COLO829 (cell line): Measurements from ENCODE around the gene ZC3H18.

Experiments
- DNase-seq: peaks from one replicate; pipeline ENCODE4 v3.0.0; 2012; ENCODE audit warnings: low spot score

Gene ZC3H18

DNA sequence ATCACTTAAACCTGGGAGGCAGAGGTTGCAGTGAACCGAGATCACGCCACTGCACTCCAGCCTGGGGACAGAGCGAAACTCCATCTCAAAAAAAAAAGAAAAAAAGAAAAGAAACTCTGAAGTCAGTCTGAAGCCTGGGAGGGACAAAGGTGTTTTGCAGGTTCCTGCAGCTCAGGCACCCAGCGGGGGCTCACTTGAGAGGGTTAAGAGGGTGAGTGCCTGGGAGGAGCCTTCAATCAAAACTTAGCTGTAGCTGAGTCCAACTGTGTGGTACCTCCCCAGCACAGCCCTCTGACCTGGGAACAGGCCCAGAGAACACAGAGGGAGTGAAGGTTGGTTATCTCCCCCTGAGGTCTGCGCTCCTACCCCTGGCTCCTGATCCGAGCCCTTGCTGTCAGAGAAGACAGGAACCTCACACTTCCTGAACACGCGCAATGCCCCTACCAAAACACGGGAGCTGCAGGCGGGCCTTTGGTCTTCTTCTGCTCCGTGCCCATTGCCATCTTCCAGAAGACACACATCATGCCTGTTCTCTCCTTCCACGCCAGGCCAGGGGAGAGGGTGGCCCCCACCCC is 20.4 kb upstream of the ZC3H18 start:
- DNase-seq, result no peak

DNA sequence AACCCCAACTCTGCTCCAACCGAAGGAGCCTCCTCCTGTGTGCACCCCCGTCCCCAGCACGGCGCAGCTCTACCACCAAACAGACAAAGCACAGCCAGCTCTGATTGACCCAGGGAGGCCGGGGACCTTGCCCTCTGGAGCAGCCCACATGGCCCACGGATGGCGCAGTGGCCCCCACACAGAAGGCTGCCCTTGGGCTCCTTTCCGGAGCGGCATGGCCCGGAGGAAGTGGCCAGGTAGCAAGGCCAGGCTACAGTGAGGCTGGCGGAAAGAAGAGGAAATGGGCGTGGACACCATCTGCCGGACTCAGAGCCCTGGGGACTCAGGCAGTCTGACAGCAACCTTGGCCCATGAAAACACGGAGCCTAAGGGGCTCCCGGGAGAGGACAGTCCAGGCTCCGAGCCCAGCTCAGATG is 19.9 kb upstream of the ZC3H18 start:
- DNase-seq, result no peak

- no peak for DNase-seq
Measured at GRCh38 chr16:88552166-88552565, 18.0 kb upstream of the ZC3H18 start.

- no peak for DNase-seq
Measured at GRCh38 chr16:88552815-88553214, 17.4 kb upstream of the ZC3H18 start.

GRCh38 chr16:88553739-88554138 is 16.5 kb upstream of the ZC3H18 start:
- DNase-seq, result no peak

DNA sequence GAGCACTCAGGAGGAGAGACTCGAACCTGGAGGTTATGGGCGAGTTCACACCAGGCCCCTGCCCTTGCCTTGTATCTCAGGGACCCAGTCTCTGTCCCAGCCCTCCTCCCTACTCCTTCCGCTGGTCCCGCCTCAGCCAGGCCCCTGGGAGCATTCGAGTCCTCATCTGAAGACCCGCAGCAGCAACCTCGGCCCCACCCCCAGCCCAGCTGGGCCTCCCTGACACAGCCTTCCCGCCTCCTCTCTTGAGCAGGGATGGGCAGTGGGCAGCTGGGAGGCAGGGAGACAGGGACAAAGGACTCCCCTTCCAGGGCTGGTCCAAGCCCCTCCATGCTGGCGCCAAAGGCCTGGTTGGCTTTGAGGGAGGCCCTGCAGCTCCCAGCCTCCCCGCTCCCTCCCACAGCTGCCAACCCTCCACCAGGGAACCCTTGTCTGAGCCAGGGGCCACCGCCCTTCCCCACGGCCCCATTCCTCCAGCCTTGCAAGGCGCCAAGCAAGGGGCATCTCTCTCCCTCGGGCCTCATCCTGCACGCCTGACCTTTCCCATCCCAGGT is 15.4 kb upstream of the ZC3H18 start:
- no peak for DNase-seq

DNA sequence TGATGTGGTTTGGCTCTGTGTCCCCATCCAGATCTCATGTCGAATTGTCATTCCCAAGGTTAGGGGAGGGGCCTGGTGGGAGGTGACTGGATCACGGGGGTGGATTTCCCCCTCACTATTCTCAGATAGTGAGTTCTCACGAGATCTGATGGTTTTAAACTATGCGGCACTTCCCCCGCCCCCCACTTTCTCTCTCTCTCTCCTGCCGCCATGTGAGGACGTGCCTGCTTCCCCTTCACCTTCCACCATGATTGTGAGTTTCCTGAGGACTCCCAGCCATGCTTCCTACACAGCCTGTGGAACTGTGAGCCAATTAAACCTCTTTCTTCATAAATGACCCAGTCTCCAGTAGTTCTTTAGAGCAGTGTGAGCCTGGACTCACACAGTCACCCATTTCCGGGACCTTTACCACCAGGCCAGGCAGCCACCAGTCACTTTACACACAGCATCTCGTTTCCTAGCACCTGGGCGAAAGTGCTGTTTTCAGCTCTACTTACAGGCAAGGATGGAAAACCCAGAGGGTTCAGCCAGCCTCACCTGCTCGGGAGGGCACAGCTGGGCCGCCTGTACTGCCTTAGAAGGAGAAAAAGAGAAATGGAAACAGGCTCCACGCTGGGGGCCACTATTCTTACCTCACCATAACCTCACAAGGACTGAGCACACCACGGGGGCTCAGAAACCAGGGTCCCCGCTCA is 13.8 kb upstream of the ZC3H18 start:
- no peak for DNase-seq

GRCh38 chr16:88558457-88559442 is 11.5 kb upstream of the ZC3H18 start:
- DNase-seq, result no peak

GRCh38 chr16:88560714-88561484 is 9.3 kb upstream of the ZC3H18 start:
- DNase-seq, result no peak

DNA sequence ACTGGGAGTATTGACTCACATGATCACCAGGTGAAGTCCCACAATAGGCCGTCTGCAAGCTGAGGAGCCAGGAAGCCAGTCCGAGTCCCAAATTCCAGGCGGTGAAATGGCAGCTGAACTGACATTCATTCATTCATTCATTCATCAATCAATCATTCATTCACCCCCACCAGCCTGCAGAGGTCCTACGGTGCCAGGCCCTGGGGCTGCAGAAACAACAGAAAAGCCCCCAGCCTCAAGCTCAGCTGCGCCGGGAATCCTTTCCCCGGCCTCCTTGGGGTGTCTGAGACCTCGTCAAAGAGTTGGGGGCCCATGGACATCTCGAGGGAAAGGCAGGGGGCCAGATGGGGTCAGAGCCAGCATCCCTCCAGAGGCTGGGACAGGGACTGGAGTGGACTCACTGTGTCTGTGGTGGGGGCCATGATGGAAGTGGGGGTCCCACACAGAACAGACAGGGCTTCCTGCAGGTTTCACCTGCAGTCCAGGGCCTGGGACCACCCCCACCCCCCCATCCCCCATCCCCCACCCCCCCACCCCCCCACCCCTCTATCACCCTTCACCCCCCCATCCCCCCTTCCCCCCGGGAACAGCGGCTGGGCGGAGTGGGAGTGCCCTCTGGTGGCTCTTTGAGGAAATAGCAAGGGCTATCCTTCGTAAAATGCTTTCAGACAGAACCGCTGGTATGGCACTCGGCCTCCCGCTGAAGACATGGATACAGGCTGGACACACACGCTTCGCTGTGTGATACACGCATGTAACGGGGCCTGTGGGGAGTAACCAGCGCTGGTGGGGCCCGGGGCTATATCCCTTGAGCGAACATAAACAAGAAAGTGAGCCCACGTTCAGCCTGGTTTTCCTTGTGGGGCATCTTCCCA is 8.5 kb upstream of the ZC3H18 start:
- DNase-seq, result peak; percentile 35

DNA sequence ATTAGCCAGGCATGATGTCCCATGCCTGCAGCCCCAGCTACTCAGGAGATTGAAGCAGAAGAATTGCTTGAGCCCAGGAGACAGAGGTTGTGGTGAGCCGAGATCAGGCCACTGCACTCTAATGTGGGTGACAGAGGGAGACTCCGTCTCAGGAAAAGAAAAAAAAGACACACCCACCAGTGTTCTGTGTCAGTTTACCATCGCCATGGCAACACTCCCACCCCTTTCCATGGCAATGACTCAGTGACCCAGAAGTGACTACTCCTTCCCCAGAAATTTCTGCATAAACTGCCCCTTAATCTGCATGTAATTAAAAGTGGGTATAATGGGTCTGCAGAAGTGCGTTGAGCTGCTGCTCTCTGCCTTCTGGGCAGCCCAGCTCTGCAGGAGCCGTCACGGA is 4.0 kb upstream of the ZC3H18 start:
- DNase-seq, result no peak

DNA sequence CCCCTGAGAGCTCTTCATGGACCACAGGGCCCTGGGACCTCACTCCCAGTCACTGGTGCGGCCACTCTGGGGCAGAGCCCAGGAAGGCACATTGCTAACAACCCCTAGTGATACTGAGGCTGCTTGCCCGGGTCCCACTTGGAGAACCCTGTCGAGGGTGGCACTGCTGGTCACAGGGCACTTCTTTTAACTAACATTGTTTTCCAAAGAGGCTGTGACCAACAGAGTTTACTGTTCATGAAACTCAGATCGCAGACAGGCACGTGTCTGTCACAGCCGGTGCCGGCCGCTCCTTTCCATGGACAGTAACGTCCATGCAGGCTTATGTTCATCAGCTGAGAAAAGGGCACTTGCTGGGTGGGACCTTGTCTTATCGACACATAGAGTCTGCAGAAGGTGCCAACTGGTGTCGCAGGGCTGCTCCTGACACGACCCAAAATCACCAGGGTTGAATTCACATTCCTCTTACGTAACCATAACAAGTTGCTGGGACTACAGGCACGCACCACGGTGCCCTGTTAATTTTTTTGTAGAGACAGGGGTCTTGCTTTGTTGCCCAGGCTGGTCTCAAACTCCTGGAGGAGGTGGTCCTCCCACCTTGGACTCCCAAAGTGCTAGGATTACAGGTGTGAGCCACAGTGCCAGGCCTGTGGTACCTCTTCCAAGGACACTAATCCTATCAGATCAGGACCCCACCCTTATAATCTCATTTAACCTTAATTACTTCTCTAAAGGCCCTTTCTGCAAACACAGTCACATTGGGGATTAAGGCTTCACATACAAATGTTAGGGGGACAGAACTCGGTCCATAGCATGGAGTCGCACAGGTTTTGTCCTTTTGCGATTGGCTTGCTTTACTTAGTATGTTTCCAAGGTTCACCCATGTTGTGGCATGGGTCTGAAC is 1.2 kb upstream of the ZC3H18 start:
- DNase-seq, result no peak

- peak; percentile 2 for DNase-seq
Measured at GRCh38 chr16:88569614-88569984, 604 bp upstream of the ZC3H18 start.

DNA sequence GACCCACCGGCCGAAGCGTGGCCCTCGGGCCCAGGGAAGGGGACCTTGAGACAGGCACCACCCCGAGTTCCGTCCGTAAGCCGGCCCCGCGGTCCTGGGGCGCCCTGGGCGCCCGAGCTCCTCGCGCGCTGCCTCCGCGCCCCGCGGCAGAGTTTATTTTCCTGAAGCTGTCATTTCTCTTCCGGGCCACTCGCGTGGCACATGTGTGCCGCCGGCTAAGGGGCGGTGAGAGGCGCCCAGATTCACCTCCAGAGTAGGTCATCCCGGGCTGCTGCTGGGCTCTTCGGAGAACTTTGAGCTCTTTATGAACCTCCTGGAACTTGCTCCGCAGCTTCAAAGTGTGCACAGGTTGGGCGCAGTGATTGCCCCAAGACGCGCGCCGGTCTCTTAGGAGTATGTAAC is 489 bp downstream of the ZC3H18 start:
- DNase-seq, result no peak

- no peak for DNase-seq
Measured at GRCh38 chr16:88575251-88575650, 5.0 kb downstream of the ZC3H18 start.

DNA sequence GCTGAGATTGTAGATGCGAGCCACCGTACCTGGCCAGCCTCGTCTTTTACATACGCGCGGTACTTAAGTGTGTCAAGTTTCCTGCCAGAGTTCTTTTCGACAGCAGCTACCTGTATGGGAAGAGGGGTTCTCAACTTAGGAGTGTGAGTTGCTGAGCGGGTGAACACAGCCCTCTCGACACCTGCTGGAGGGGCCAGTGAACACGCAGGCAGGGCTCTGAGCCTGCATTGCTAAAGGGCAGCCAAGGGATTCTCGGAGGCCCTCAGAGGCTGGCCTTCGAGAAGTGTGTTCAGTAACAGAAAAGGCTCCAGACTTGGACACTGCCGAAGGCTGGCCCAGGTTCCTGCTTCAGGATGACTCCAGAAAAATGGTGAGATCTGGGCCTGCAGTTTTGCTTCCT is 6.1 kb downstream of the ZC3H18 start:
- DNase-seq, result no peak

GRCh38 chr16:88577166-88577565 is 7.0 kb downstream of the ZC3H18 start:
- DNase-seq, result no peak

DNA sequence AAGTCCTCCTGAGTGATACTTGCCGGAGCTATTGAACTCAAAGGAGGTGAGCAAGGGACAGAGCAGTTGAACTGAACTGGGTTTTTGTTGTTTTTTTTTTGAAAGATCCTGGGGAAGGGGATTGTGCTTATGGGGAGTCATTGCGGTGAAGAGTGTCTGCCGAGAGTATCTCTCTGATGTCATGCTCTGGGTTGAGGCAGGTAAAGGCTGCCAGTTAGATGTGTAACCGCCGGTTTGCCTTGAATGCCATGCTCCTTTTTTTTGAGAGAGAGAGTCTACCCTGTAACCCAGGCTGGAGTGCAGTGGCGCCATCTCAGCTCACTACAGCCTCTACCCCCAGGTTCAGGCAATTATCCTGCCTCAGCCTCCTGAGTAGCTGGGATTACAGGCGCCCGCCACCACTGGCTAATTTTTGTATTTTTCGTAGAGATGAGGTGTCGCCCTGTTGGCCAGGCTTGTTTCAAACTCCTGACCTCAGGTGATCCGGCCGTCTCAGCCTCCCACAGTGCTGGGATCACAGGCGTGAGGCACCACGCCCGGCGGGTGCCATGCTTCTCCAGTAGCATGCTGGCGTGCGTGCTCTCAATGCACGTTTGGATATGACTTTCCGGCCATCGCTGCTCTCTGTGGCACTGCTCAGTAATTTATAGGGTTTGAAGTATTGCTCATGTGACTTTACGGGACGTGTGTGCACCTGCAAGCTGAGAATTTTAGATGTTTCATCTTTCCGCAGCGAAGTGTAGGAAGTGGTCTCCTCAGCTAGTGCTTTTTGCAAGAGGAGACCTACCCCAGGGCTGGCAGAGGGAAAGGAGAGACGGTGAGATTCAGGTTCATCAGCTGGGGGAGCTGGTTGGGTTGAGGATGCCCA is 8.5 kb downstream of the ZC3H18 start:
- DNase-seq, result no peak

GRCh38 chr16:88580371-88580770 is 10.2 kb downstream of the ZC3H18 start:
- DNase-seq, result no peak
